Neural progenitor cell (in vitro differentiated cells): Measurements from ENCODE around the gene ZFHX3.

Experiments used
- CTCF ChIP-seq: fragments of 200-600 bp; sonication (generic); IDR thresholded peaks from 2 replicates; pipeline ENCODE4 v1.5.1; 2017; ENCODE audit warnings: antibody characterized with exemption, mild to moderate bottlenecking
- EZH2 ChIP-seq: fragments of 200-600 bp; sonication (generic); IDR thresholded peaks from 2 replicates; pipeline ENCODE4 v1.6.1; 2017; ENCODE audit warnings: antibody characterized with exemption, mild to moderate bottlenecking, moderate library complexity
- EZH2phosphoT487 ChIP-seq: fragments of 200-600 bp; sonication (generic); IDR thresholded peaks from 2 replicates; pipeline ENCODE4 v1.6.1; 2017; ENCODE audit warnings: antibody characterized with exemption

- TF ChIP-seq CTCF (no peak), EZH2phosphoT487 (no peak), EZH2 (no peak)
Observed at GRCh38 chr16:72846594-72846993, 201.3 kb downstream of the ZFHX3 start.
